GM18519 (cell line): ENCODE data around the gene CADM3.
A peak's percentile ranks its signal among the peaks of the same experiment; 100 is the strongest.

Experiments used
- ATAC-seq: cut with Tn5 transposase; IDR thresholded peaks from one replicate; pipeline ENCODE4 v1.9.1; 2021; ENCODE audit warnings: mild to moderate bottlenecking, moderate library complexity; ENCODE audit not compliant: unreplicated experiment, low FRiP score

CADM3 gene

GRCh38 chr1:159172614-159173291 lies 1.3 kb downstream of the CADM3 start:
- no peak for ATAC-seq

DNA sequence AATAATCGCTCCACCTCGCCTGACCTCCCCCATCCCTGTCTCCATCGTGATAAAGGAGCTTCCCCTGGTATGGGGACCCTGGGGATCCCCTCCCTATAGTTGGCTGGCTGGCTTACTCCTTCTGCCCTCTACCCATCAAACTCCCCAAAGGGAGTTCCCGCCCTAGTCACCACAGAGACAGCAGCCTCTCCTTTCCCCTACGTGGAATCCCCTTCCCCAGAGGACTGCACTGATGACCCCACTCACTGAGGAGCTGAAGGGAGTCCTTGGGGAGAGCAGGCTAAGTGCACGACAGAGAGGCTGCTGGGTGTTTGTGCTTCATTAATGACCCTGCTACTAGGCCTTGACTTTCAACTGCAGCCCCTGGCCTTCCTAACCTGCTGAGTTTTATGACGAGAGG lies 1.9 kb downstream of the CADM3 start:
- no peak for ATAC-seq

- no peak for ATAC-seq
Measured at GRCh38 chr1:159175571-159175970, 4.2 kb downstream of the CADM3 start.

GRCh38 chr1:159177272-159177907 lies 6.0 kb downstream of the CADM3 start:
- no peak for ATAC-seq

GRCh38 chr1:159179906-159180305 lies 8.5 kb downstream of the CADM3 start:
- no peak for ATAC-seq

GRCh38 chr1:159180516-159180915 lies 9.1 kb downstream of the CADM3 start:
- no peak for ATAC-seq

DNA sequence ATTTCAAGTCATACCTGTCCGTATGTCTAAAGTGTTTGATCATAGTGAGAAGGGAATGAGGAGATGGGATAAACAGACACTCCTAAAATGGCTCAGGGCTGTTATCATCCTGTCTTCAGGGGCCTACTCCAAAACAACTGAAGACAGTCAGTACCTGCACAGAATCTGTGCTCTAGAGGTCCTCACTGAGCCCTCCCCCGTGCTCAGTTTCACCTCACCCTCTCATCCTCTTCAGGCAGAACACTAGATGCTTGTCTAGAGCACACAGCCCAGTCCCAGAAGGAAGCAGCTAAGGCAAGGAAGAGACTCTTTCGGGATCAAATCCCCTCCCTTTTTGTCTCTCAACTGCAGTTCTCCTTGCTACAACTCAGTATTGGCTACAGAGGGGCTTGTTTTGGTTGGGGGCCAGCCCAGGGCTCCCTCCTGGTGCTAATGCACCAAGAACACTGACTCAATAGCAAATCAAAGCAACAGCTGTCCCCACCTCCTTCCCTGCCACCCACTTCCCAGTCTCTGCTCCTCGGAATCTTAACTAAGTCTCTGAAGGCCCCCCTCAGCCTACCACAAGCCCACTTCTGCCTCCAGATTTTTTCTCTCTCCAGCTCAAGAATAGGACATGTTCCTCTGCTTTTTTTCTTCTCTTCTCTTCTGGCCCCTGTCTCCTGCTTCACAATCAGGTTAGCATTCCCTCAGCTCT lies 10.1 kb downstream of the CADM3 start:
- ATAC-seq, result no peak

DNA sequence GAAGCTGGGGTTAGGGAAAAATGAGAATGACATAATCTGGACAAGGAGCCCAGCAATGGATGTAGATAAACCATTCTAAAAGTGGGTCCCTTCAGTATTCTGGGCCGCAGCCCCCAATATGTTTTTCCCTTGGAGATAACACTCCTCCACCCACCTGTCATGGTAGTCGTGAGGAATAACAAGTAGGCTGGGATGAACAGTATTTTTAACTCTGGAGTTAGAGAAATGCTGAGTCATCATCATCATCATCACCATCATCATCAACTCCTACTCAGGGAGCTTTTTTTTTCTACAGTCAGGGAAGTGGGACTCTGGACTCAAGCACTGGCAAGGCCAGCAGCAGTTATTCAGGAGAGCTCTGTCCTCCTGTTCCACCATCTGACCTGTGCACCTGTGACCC lies 12.8 kb downstream of the CADM3 start:
- no peak for ATAC-seq

DNA sequence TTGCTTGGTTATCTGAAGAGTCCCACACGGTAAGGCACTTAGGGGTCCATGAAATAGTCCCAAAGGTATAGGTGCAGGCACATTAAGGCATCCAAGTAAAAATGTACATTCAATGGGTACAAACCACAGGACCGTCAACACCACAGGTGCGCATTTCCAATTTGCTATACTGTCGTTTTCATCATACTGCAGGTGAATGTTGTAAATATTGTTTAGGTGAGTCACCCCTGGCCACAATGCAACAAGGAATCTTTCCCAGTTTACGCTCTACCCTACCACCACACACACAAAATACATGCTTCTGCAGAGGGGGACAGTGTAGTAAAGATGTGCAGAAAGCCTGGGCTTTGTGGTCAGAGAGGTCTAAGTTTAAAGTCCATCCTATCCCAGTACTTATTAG lies 13.7 kb downstream of the CADM3 start:
- no peak for ATAC-seq

DNA sequence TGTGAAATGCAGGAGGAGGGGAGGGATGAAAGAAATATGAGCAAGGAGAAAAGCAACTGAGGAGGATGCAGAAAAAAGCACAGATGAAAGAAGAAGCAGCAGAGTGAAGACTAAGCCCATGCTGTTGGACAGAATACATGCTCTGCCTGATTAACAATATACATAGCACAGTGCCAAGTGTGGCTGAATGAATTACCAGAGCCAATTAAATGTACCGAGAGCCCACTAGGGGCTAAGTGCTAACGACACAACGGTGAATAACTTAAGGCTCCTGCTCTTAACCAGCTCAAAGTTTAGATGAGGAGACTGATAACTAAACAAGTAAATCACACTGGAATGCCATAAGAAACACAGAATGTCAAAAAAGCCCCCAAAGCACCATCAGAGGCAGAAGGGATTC lies 15.6 kb downstream of the CADM3 start:
- ATAC-seq, result no peak

GRCh38 chr1:159187647-159188374 lies 16.4 kb downstream of the CADM3 start:
- ATAC-seq, result no peak

DNA sequence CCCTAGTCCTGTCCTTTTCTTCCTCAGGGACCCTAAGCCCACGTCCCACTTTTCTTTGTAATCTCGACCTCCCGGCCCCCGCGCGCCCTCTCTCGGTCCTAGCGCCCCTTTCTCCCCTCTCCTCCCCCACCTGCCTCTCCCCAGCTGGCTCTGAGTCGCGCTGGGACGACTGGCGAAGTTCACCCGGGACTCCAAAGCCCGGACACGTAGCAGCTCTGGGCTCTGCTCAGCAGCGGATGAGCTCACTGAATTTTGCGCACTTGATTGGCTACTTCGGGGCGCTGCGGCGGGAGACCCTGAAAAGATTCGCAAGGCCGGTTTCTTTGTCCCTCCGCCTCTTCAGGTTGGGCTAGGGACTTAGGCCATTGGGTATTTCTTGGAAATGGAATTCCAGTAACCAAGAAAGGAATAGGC lies 17.0 kb downstream of the CADM3 start:
- ATAC-seq, result peak; percentile 96

GRCh38 chr1:159190441-159190840 lies 19.0 kb downstream of the CADM3 start:
- ATAC-seq, result no peak

GRCh38 chr1:159196543-159196942 lies 25.1 kb downstream of the CADM3 start:
- no peak for ATAC-seq

- no peak for ATAC-seq
Measured at GRCh38 chr1:159197561-159198557, 26.4 kb downstream of the CADM3 start.

DNA sequence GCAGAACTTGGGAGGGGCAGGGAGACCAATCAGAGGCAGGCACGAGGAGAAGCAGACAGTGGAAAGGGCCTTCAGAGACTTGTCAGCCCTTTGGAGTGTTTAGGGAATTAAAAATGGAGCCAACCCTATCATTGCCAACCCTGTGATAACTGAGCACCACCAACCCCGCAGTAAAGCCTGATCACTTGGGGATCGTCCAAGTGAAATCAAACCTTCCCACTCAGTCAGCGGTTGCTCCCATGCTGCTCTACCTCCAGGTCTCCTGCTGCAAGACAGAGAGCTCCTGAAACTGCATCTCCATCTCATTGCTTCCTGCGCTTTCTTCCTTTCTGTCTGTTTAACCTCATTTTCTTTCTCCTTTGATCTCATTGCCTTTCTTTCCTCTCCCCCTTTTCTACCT lies 28.5 kb downstream of the CADM3 start:
- no peak for ATAC-seq

DNA sequence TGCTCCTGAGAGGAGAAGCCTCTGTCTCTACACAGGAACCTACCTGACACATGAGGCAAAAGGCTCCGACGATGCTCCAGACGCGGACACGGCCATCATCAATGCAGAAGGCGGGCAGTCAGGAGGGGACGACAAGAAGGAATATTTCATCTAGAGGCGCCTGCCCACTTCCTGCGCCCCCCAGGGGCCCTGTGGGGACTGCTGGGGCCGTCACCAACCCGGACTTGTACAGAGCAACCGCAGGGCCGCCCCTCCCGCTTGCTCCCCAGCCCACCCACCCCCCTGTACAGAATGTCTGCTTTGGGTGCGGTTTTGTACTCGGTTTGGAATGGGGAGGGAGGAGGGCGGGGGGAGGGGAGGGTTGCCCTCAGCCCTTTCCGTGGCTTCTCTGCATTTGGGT lies 29.4 kb downstream of the CADM3 start:
- no peak for ATAC-seq

DNA sequence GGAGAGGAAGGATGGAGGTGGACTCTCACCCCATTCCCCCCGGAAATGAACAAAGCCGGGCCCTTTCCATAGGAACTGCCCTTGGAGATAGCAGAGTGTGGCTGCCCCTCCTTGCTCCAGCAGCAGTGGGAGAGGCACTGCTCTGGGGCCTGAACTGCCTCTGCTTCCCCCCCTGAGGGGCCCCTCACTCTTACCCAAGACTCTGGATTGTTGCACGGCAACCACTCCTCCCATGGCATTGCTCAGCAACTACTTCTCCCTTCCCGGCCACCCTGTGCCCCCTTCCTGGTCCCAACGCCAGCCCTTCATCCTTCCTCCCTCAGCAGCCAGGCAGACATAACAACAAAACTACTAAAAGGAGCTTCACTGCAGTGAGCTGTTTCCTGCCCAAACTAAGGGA lies 30.2 kb downstream of the CADM3 start:
- no peak for ATAC-seq

GRCh38 chr1:159203610-159204009 lies 32.2 kb downstream of the CADM3 start:
- no peak for ATAC-seq
